CD4-positive, alpha-beta T cell treated with Interleukin-1 beta for 1 hour (primary cell): ENCODE data around the gene GRIN2D.

Experiments used
- DNase-seq, 2 donors: peaks; one replicate each; pipeline ENCODE4 v3.0.0-alpha.2; 2020 to 2022

GRIN2D gene

GRCh38 chr19:48443256-48443655, 49.8 kb downstream of the GRIN2D start:
- no peak for DNase-seq
